Measurements from ENCODE around the gene TGFBR1.

TGFBR1 gene

DNA sequence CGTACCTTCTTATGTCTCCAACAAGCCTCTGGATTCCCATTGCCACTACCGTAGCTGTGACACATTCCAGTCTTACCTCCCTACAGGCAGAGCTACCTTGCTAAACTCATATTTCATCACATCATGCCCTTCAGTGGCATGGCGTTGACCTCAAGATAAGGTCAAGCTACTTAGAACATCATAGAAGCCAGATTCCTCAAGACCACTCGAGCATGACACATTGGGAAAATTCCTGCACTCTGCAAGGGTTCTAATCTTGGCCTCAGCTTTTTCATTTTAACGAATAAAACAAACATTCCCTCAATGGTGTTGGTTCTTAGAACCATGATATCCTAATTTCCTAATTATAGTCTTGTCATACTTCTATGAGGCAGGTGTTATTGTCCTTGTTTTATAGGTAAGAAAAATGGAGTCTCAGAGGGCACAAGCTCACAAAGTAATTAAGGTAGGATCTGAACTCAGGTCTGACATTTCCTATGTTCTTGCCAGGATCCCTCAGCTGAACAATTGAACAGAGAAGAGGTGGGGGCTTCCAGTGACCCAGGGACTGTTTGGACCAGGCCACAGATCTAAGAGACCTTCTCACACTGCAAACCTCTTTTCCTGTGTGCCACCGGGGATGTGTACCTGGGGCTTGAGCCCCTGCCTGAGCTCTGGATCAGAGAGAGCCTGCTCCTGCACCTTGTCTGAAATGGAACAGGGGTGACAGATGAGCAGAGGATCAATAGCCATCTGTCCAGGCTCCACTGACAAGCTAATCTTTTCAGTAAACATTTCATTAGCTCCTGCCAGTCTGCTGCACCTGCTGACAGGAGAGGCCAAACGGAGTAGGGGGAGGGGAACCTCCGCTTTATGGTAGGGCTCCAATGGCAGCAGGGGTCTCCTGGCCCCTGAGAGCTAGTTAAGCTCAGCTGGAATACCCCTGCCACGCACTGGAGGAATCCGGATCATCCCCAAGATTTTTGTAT, 67.5 kb downstream of the TGFBR1 start:
- peak; percentile 96 for DNase-seq

- DNase-seq: peak; percentile 19
These were observed 68.9 kb downstream of the TGFBR1 start for GRCh38 chr9:99173570-99174504.

- DNase-seq: peak; percentile 6
These were observed 71.7 kb downstream of the TGFBR1 start for GRCh38 chr9:99176527-99177013.

DNA sequence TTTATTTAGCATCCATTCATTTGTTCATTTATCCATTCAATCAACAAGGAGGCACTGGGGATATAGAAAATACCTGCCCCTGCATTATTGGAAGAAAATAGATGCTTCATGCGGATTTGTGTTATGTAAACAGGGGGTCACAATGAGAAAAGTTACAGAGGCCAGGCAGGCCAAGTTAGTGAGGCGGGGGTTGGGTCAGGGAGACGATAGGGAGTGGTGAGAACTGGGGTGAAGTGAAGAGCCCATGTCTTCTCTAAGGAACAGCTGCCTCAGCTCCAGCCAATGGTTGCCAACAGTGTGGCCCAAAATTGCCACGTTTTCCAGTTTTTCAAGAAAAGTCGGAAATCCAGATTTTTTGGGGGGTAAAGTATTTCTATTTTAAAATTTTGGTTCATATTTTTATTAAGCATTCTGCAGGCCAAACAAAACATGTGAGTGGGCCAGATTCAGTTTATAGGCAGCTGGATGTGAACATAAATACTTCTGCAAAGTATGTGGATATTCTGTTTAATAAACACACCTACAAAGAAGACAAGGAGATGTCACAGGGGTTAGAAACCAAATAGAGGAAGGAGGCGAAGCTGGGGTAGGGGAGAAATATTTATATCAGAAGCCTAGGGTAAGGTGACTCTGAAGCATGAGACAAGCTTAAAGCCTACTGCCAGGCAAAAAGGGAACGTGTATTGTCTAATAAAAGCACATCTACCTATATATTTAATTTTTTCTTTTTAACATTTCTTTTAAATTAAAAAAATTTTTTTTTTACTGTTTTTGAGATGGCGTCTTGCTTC, 72.9 kb downstream of the TGFBR1 start:
- DNase-seq: no peak

DNA sequence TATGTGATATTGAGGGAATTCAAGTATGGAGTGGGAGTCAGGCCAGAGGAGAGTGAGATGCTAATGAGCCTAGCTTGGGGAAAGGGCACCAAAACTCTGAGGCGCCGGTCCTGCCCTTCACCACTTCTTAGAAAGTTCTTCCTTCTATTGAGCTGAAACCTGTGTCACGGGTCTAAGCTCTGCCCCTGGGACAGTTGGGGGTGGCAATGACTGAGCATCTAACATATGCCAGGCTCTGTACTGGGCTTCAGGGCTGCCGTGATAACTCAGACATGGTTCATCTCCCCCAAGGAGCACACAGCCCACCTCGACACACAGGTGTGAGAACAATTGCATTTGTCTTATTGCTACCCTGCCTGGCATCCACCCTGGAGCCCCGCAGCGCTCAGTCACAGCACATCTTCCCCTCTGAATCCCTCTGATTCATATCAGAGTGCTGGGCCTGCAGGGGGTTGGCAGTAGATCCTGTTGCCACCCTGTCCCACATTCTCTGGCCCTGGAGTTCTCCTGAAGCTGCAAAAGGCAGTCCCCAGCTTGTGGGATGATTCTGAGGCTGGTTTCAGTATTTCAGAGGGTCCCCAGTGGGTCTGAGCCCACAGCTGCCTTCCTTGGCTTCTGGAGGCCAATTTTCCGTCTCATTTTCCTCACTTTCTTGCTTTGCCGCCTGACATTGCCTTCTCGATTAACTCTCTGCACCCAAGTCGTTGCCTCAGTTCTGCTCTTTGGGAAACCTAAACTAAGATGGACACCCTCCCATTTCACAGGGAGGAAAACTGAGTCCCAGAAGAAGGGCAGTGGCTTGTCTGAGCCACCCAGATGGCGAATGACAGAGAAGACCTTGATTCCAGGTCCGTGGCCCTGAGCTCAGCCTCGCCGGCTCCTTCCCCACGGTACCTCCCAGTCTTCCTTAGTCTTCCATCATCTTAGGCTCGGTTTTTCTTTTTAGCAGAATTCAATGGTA, 74.3 kb downstream of the TGFBR1 start:
- no peak for DNase-seq

DNA sequence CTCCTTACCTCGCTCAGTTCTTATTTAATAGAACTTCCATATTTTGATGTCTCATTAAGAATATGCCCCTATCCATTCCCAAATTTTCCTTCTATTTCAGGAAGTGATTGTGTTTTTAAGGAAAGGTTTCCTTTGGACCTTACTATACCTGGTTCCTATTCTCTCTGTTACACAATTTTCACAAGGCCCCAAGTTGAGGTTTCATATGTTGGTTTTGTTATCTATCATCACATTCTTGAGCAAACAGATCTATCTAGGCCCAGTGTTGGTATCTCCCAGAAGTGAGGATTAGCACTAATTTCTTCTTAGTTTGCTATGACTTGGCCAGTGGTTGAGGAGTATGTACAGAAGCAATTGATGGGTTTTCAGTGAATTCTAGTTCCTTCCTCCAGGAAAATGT, 75.3 kb downstream of the TGFBR1 start:
- no peak for DNase-seq

GRCh38 chr9:99180662-99181061, 75.7 kb downstream of the TGFBR1 start:
- DNase-seq: no peak

DNA sequence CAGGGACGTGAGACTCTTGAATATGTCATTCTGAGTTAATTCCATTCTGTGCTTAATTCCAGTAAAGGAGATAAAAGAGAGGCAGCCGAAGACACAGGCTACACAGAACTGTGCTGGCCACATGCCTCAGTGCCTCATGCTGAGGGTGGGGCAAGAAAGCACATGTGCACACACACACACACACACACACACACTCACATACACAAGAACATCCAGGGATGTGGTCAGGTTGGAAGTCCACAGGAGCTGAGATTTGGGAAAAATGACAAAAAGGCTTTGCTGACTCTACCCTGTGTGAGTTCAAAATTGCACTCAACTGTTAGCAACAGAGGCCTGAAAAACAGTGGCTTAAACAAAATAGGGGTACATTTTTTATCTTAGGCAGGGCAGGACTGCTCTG, 76.3 kb downstream of the TGFBR1 start:
- DNase-seq: no peak

GRCh38 chr9:99181621-99182020, 76.7 kb downstream of the TGFBR1 start:
- no peak for DNase-seq

DNA sequence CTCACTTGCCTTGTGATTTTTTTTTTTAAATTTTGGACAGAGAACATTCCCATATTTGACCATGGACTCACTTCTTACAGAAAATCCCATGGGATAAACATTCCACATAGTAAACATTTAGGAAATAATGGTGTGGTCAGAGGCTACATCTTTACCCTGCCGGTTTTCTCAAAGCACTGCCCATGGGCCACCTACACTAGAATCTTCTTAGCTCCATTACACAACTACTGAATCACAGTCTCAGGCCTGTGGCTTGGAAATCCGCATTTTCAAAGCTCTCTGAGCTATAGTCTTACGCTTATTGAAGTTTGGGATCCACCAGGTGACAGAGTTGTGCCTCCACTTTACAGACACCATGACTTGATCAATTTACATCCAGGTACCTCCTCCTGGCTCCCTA, 77.4 kb downstream of the TGFBR1 start:
- no peak for DNase-seq

- no peak for DNase-seq
These were observed 78.7 kb downstream of the TGFBR1 start for GRCh38 chr9:99183616-99184015.

DNA sequence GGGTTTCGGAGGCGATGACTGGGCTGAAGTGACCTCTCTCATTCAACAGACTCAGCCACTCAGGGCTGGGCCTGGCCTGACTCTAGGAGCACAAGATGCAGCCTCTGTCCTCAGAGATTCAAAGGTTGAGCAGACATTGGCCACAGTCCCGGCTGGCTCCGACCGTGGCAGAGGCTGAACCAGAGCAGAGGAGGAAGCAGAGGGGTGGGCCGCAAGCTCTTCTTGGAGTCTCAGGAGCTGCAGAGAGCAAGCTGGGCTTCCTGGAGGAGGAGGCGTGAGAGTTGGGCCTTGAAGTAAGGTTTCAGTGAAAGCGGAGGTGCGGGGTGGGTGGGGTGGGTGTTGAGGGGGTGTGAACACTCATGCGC, 79.2 kb downstream of the TGFBR1 start:
- DNase-seq: no peak

- peak; percentile 87 for DNase-seq
These were observed 79.8 kb downstream of the TGFBR1 start for GRCh38 chr9:99184475-99185347.

GRCh38 chr9:99185348-99185632, 80.4 kb downstream of the TGFBR1 start:
- no peak for DNase-seq

- DNase-seq: no peak
These were observed 81.0 kb downstream of the TGFBR1 start for GRCh38 chr9:99185934-99186333.

DNA sequence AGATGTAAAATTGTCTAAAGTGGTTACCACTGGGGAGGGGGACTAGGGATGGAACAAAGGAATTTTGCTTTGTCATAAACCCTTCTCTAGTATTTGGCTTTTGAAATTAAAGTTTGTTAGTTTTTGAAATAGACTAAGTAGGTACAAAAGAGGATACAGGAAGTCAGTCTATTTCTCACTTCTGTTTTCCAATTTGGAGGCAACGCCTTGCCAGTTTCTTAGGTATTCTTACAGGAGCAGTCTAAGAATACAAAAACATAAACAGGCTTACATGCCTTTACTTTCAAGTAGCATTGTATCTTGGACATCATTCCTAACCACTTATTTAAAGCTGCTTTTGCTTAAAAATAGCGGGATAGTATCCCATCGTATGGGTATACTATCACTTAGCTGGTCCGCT, 82.4 kb downstream of the TGFBR1 start:
- no peak for DNase-seq

- DNase-seq: no peak
These were observed 84.3 kb downstream of the TGFBR1 start for GRCh38 chr9:99189186-99189585.

GRCh38 chr9:99189887-99190596, 85.1 kb downstream of the TGFBR1 start:
- DNase-seq: no peak

- no peak for DNase-seq
These were observed 85.8 kb downstream of the TGFBR1 start for GRCh38 chr9:99190597-99191283.
